Left lung (tissue), 10 donors: ENCODE data around the gene LAIR2. TPM values are rescaled to one million over a fixed set of nuclear protein-coding genes. Genes with fewer than 3 reads are reported as not detected.

Source experiments
- ATAC-seq: fragments of 200-7000 bp; cut with Tn5 transposase; one replicate; pipeline ENCODE4 v1.9.1; 2020; ENCODE audit warnings: moderate library complexity
- DNase-seq, 4 donors: peaks; one replicate each; pipeline ENCODE4 v3.0.0-alpha.2; 2013 to 2020
- H3K27ac ChIP-seq, 2 donors: fragments of 200-600 bp; sonication (generic) in 1 of 2; one replicate each; pipeline versions ENCODE4 v1.5.0 to v1.8.0; 2020 to 2021
- H3K27me3 ChIP-seq, 2 donors: fragments of 200-600 bp; sonication (generic) in 1 of 2; one replicate each; pipeline versions ENCODE4 v1.5.0 to v1.8.0; 2020 to 2021
- H3K36me3 ChIP-seq, 2 donors: fragments of 200-600 bp; sonication (generic) in 1 of 2; one replicate each; pipeline versions ENCODE4 v1.5.0 to v1.8.0; 2020 to 2021
- H3K4me1 ChIP-seq, 2 donors: fragments of 200-600 bp; one replicate each; pipeline ENCODE4 v1.8.0; 2021
- H3K4me3 ChIP-seq, 2 donors: fragments of 200-600 bp; sonication (generic) in 1 of 2; one replicate each; pipeline versions ENCODE4 v1.5.0 to v1.8.0; 2020 to 2021; ENCODE audit warnings: mild to moderate bottlenecking in 1 of 2
- H3K9me3 ChIP-seq, 2 donors: fragments of 200-600 bp; sonication (generic) in 1 of 2; one replicate each; pipeline versions ENCODE4 v1.5.0 to v1.8.0; 2020 to 2021
- CTCF ChIP-seq, 2 donors: fragments of 200-600 bp; sonication (generic) in 1 of 2; IDR thresholded peaks; one replicate each; pipeline versions ENCODE4 v1.5.0 to v1.8.0; 2021; ENCODE audit warnings: antibody characterized with exemption in 2 of 2
- intact Hi-C, 2 donors: fragments of 100-400 bp; cut with DNase I; formaldehyde crosslinking; loops; one replicate each; pipeline versions ENCODE4 v1.11.2 to v1.14.2; 2022
- polyA plus RNA-seq, 6 donors: library from polyadenylated mRNA; unstranded; fragments of 120-200 nt; gene quantifications; one replicate each; pipeline ENCODE4 v1.2.1, GENCODE V29; 2013; ENCODE audit not compliant: insufficient read length in 6 of 6
- total RNA-seq, 2 donors: library from RNA; stranded (reverse); fragmentation: NEBNext Ultra II Directional; extraction: Animal tissue kit (Norgen Biotek cat#: 25700); gene quantifications; one replicate each; pipeline ENCODE4 v1.2.1, GENCODE V29; 2021
- donor health status: DM: no; HTN: yes; CAD: no.
- donor health status: DM: no; HTN: no; CAD: no.

The LAIR2 gene
- total and polyA plus RNA-seq, 8 donors = 1.0 to 3.1 (median 1.4) TPM; not detected in 5

- no peaks in the 10 kb centered on the region for H3K4me1 ChIP-seq
- no peaks in the 10 kb centered on the region for H3K36me3 ChIP-seq
- intact Hi-C loops = no loop called here
- ATAC-seq (no peak), DNase-seq (no peak)
- no peak overlapping the region for H3K27ac ChIP-seq
- H3K9me3 ChIP-seq = no peaks in the 10 kb centered on the region
- no peak for TF ChIP-seq CTCF (IDR thresholded peaks at IDR 0.05)
- H3K27me3 ChIP-seq = peaks cover 0 to 30% of the 10 kb centered on the region in 2 donors
- no peak overlapping the region for H3K4me3 ChIP-seq
Observed at GRCh38 chr19:54549224-54549623, 46.6 kb downstream of the LAIR2 start.

GRCh38 chr19:54551293-54551692 is 48.7 kb downstream of the LAIR2 start:
- ATAC-seq = no peak
- intact Hi-C loops = no loop called here

GRCh38 chr19:54551950-54552912 is 49.6 kb downstream of the LAIR2 start:
- H3K4me3 ChIP-seq = no peak overlapping the region
- peaks cover 0 to 39% of the 10 kb centered on the region in 2 donors for H3K27me3 ChIP-seq
- intact Hi-C loops = no loop called here
- no peaks in the 10 kb centered on the region for H3K4me1 ChIP-seq
- H3K36me3 ChIP-seq = no peaks in the 10 kb centered on the region
- no peaks in the 10 kb centered on the region for H3K9me3 ChIP-seq
- ATAC-seq = peak; percentile 53
- DNase-seq = peak in 2 of 4 donors; percentile 50 to 87
- no peak overlapping the region for H3K27ac ChIP-seq
- no peak for TF ChIP-seq CTCF (IDR thresholded peaks at IDR 0.05)

More at GRCh38 chr19:54551293-54551692, 48.7 kb downstream of the LAIR2 start:
- Histone ChIP-seq H3K4me3 (no peak overlapping the region), H3K4me1 (no peaks in the 10 kb centered on the region), H3K27me3 (peaks cover 0 to 47% of the 10 kb centered on the region in 2 donors), H3K36me3 (no peaks in the 10 kb centered on the region), H3K9me3 (no peaks in the 10 kb centered on the region), H3K27ac (no peak overlapping the region)
- DNase-seq = no peak
- no peak for TF ChIP-seq CTCF (IDR thresholded peaks at IDR 0.05)

GRCh38 chr19:54552913-54553310 is 50.3 kb downstream of the LAIR2 start:
- TF ChIP-seq CTCF (IDR thresholded peaks at IDR 0.05) = no peak

GRCh38 chr19:54554006-54554405 is 51.4 kb downstream of the LAIR2 start:
- Histone ChIP-seq H3K4me3 (no peak overlapping the region), H3K9me3 (no peaks in the 10 kb centered on the region), H3K36me3 (no peaks in the 10 kb centered on the region), H3K4me1 (no peaks in the 10 kb centered on the region), H3K27me3 (peaks cover 0 to 49% of the 10 kb centered on the region in 2 donors), H3K27ac (no peak overlapping the region)
- DNase-seq (no peak), ATAC-seq (no peak)
- intact Hi-C loops = no loop called here
- TF ChIP-seq CTCF (IDR thresholded peaks at IDR 0.05) = no peak

More at GRCh38 chr19:54552913-54553310, 50.3 kb downstream of the LAIR2 start:
- H3K36me3 ChIP-seq = no peaks in the 10 kb centered on the region
- no peak overlapping the region for H3K4me3 ChIP-seq
- no peak for ATAC-seq
- H3K27me3 ChIP-seq = peaks cover 0 to 39% of the 10 kb centered on the region in 2 donors
- no peaks in the 10 kb centered on the region for H3K9me3 ChIP-seq
- no peaks in the 10 kb centered on the region for H3K4me1 ChIP-seq
- no peak overlapping the region for H3K27ac ChIP-seq
- intact Hi-C loops = no loop called here
- no peak for DNase-seq
